Esophagus squamous epithelium (tissue), 5 donors: ENCODE measurements around the gene RIPOR1. TPM values are rescaled to one million over a fixed set of nuclear protein-coding genes. Genes with fewer than 3 reads are reported as not detected.
A peak's percentile ranks its signal among the peaks of the same experiment; 100 is the strongest.

Experiments used
- DNase-seq: peaks from one replicate; lab custom pipeline; 2025; lab: John Stamatoyannopoulos, UW
- H3K27ac ChIP-seq, 4 donors: fragments of 200-600 bp; sonication (generic); one replicate each; pipeline ENCODE4 v1.5.1; 2016 to 2019; ENCODE audit warnings: mild to moderate bottlenecking in 1 of 4
- H3K27me3 ChIP-seq, 4 donors: fragments of 200-600 bp; sonication (generic); 1 replicate in 3 of 4; 2 replicates in 1 of 4; pipeline versions ENCODE4 v1.5.1 to v1.6.0; 2017 to 2021; ENCODE audit warnings: antibody characterized with exemption in 1 of 4
- H3K36me3 ChIP-seq, 3 donors: fragments of 200-600 bp; sonication (generic); one replicate each; pipeline ENCODE4 v1.5.1; 2016 to 2019
- H3K4me1 ChIP-seq, 3 donors: fragments of 200-600 bp; sonication (generic); one replicate each; pipeline ENCODE4 v1.5.1; 2017 to 2019
- H3K4me3 ChIP-seq, 4 donors: fragments of 200-600 bp; sonication (generic); 1 replicate in 3 of 4; 2 replicates in 1 of 4; pipeline ENCODE4 v1.5.1; 2016 to 2019; ENCODE audit warnings: mild to moderate bottlenecking in 2 of 4, moderate library complexity in 1 of 4
- H3K9me3 ChIP-seq, 3 donors: fragments of 200-600 bp; sonication (generic); one replicate each; pipeline ENCODE4 v1.5.1; 2016 to 2019
- POLR2A ChIP-seq, 4 donors: fragments of 450-650 bp; IDR thresholded peaks; one replicate each; pipeline ENCODE4 v1.6.1; 2017; ENCODE audit warnings: antibody characterized with exemption in 4 of 4, mild to moderate bottlenecking in 4 of 4, moderate library complexity in 3 of 4
- WGBS, 2 donors: methylation state at CpG; one replicate each; pipeline ENCODE4 v1.1.5; 2018; 5-methylcytosine and 5-hydroxymethylcytosine counted together
- intact Hi-C: fragments of 100-400 bp; cut with DNase I; formaldehyde crosslinking; loops from one replicate; pipeline ENCODE4 v1.15.0; 2022
- total RNA-seq, 4 donors: library from RNA; depleted of rRNA; stranded (reverse); fragments of >200 nt; gene quantifications; one replicate each; pipeline ENCODE4 v1.1.0, GENCODE V29; 2016
- TF ChIP-seq, protein P1 (sequence below), 6 experiments: fragments of 450-650 bp in 4 of 6; fragments of 200-600 bp in 2 of 6; sonication (generic) in 2 of 6; IDR thresholded peaks; one replicate each; pipeline ENCODE4 v1.5.1; 2016 to 2019; ENCODE audit warnings: antibody characterized with exemption in 6 of 6, mild to moderate bottlenecking in 4 of 6, moderate library complexity in 4 of 6
- donor health status: DM: yes; HTN: yes; CAD: no.

RIPOR1 gene
- total RNA-seq, 4 donors from 2014 or later = 6.6 to 24.0 (median 15.6) TPM

DNA sequence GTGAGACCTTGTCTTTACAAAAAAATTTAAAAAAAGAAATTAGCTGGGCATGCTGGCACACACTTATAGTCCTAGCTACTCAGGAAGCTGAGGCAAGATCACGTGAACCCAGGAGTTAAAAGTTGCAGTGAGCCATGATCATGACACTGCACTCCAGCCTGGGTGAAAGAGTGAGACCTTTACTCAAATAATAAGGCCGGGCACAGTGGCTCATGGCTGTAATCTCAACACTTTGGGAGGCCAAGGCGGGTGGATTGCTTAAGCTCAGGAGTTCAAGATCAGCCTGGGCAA lies 11.5 kb upstream of the RIPOR1 start:
- Histone ChIP-seq H3K9me3 (no peaks in the 10 kb centered on the region), H3K27ac (peak overlapping the region in 1 of 4 donors; percentile 39)
- WGBS, 2 donors = 62 to 71% methylated on average over 3 of the region's 3 CpGs

DNA sequence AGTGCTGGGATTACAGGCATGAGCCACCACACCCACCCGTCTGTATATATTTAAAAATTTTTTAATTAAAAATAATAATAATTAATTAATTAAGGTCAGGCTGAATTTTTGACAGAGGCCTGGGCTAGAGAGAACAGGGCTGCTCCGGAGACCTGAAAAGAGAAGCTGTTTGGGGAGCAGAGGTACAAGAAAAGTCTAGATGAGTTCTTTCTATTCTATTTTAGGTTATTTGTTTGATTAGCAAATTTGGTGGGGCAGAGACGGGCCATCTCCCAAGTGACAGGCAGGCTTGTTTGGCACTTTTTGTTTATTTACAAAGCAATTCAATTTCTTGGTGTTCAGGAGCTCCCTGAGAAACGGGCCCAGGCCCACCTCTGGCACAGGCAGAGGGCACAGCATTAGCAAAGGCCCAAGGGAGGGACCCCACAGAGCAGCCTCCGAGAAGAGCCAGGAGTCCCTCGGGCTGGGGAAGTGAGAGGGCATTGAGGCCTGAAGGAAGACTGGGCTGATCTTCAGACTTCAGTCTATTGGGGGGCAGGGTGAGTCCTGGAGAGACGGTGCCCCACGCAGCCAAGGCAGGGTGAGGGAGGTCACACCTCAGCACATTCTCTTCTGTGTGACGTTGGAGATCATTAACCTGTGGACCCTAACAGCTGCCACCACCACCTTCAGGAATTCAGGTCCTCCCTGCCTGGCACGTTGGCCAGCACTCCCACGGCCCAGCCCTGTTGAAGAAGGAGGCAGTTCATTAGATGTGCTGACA lies 10.8 kb upstream of the RIPOR1 start:
- Histone ChIP-seq H3K4me3 (peak overlapping the region in 1 of 4 donors; percentile 3), H3K9me3 (no peaks in the 10 kb centered on the region), H3K4me1 (peaks cover 0 to 35% (median 7%) of the 10 kb centered on the region in 3 donors), H3K36me3 (no peaks in the 10 kb centered on the region), H3K27ac (peak overlapping the region in 1 of 4 donors; percentile 58), H3K27me3 (no peaks in the 10 kb centered on the region)
- no peak for DNase-seq
- intact Hi-C loops = no loop called here
- TF ChIP-seq POLR2A (IDR thresholded peaks at IDR 0.05) = peak in 1 of 4 donors; percentile 24
- TF ChIP-seq, protein P1, sequence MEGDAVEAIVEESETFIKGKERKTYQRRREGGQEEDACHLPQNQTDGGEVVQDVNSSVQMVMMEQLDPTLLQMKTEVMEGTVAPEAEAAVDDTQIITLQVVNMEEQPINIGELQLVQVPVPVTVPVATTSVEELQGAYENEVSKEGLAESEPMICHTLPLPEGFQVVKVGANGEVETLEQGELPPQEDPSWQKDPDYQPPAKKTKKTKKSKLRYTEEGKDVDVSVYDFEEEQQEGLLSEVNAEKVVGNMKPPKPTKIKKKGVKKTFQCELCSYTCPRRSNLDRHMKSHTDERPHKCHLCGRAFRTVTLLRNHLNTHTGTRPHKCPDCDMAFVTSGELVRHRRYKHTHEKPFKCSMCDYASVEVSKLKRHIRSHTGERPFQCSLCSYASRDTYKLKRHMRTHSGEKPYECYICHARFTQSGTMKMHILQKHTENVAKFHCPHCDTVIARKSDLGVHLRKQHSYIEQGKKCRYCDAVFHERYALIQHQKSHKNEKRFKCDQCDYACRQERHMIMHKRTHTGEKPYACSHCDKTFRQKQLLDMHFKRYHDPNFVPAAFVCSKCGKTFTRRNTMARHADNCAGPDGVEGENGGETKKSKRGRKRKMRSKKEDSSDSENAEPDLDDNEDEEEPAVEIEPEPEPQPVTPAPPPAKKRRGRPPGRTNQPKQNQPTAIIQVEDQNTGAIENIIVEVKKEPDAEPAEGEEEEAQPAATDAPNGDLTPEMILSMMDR (IDR thresholded peaks at IDR 0.05) = no peak
- 76 to 82% methylated on average over 7 of the region's 11 CpGs for WGBS, 2 donors

More for the DNA sequence above, 11.5 kb upstream of the RIPOR1 start:
- DNase-seq = no peak
- TF ChIP-seq, protein P1 (IDR thresholded peaks at IDR 0.05) = no peak
- TF ChIP-seq POLR2A (IDR thresholded peaks at IDR 0.05) = no peak
- peaks cover 0 to 35% (median 7%) of the 10 kb centered on the region in 3 donors for H3K4me1 ChIP-seq
- H3K4me3 ChIP-seq = no peak overlapping the region
- no peaks in the 10 kb centered on the region for H3K36me3 ChIP-seq
- H3K27me3 ChIP-seq = no peaks in the 10 kb centered on the region
- intact Hi-C loops = no loop called here

DNA sequence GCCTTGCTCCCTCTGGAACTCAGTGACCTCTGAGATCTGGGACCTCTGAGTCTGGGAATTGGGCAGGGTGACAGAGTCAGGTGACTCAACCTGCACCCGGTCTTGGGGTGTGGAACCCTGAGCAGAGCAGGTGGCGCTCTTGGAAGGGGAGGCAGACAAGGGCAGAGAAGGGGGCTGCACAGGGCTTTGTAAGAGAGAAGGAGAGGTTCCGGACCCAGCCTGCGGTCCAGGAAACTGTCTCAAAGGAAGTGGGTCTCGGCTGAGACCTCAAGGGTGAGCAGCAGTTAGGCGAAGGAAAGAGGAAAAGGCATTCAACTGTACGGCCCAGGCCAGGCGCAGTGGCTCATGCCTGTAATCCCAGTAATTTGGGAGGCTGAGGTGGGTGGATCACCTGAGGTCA lies 10.0 kb upstream of the RIPOR1 start:
- Histone ChIP-seq H3K36me3 (no peaks in the 10 kb centered on the region), H3K4me3 (no peak overlapping the region), H3K4me1 (peaks cover 0 to 35% (median 7%) of the 10 kb centered on the region in 3 donors), H3K9me3 (no peaks in the 10 kb centered on the region), H3K27me3 (no peaks in the 10 kb centered on the region), H3K27ac (peak overlapping the region in 1 of 4 donors; percentile 58)
- WGBS, 2 donors = 59 to 60% methylated on average over 1 to 5 of the region's 8 CpGs
- DNase-seq = no peak
- no peak for TF ChIP-seq POLR2A (IDR thresholded peaks at IDR 0.05)
- TF ChIP-seq, protein P1 (IDR thresholded peaks at IDR 0.05) = no peak
- intact Hi-C loops = no loop called here

DNA sequence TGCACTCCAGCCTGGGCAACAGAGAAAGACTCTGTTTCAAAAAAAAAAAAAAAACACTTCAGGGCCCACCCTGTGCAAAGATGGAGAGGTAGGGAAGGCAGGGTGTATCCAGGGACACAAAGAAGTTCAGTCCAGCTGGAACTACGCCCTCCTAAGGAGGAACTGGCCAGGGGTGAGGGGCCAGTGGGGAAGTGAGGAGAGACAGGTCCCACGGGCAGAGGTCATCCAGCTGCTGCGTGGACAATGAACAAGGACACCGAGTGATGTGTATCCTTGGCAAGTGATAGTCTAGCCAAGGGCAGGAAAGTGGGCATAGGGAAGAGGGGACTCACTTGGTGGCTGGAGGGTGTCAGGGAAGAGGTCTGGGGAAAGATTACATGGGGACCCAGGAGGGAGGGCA lies 9.4 kb upstream of the RIPOR1 start:
- Histone ChIP-seq H3K36me3 (no peaks in the 10 kb centered on the region), H3K9me3 (no peaks in the 10 kb centered on the region), H3K27ac (no peak overlapping the region), H3K27me3 (no peaks in the 10 kb centered on the region), H3K4me3 (no peak overlapping the region), H3K4me1 (peaks cover 0 to 31% (median 7%) of the 10 kb centered on the region in 3 donors)
- TF ChIP-seq, protein P1 (IDR thresholded peaks at IDR 0.05) = no peak
- TF ChIP-seq POLR2A (IDR thresholded peaks at IDR 0.05) = no peak
- 62 to 78% methylated on average over 4 of the region's 4 CpGs for WGBS, 2 donors
- intact Hi-C loops = no loop called here
- DNase-seq = no peak

DNA sequence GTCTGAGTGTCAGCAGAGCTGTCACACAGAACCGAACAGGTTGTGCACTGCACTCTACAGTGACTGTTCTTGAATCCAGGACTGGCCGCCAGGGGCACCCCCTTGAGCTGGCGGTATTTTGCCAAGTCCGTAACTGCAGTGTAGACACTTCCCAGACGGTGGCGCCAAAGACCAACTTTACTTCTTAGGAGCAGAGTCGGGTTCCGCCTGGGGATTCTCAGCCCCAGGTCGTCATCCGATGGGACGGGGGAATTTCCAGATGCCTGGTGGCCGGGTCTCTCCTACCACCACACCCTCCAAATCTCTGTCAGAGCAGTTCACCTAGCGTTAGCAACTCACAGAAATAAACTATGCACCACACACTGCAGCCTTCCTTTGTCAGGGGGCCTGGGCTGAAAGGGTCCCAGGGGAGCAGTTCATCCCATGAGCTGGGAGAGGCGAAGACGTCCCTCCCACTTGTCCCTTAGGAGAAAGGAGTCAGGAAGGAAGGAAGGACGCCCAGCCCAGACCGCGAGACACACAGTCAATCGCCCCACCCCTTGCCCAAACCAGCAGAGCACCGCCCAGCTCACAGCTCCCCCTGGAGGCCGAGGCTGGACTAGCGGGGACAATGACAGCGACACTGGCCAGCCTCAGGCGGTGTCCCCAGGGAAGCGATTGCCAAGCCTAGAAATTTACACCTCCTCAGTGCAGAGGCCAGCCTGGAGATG lies 7.4 kb upstream of the RIPOR1 start:
- DNase-seq = peak; percentile 76
- peaks cover 0 to 24% (median 7%) of the 10 kb centered on the region in 3 donors for H3K4me1 ChIP-seq
- TF ChIP-seq POLR2A (IDR thresholded peaks at IDR 0.05) = peak in 1 of 4 donors; percentile 46
- TF ChIP-seq, protein P1 (IDR thresholded peaks at IDR 0.05) = peak; percentile 49 to 98 (median 93)
- peak overlapping the region; percentile 31 to 65 (median 48) for H3K4me3 ChIP-seq
- no peaks in the 10 kb centered on the region for H3K9me3 ChIP-seq
- no peaks in the 10 kb centered on the region for H3K36me3 ChIP-seq
- intact Hi-C loops = no loop called here
- no peaks in the 10 kb centered on the region for H3K27me3 ChIP-seq
- H3K27ac ChIP-seq = peak overlapping the region; percentile 80 to 97 (median 92)
- 0% methylated on average over 3 to 12 of the region's 25 CpGs for WGBS, 2 donors
